DOHH2 (cell line): ENCODE measurements around the gene AMZ2.

Source experiments
- CTCF ChIP-seq: fragments of 200-600 bp; sonication (generic); IDR thresholded peaks from one replicate; pipeline ENCODE4 v1.5.1; 2014; ENCODE audit warnings: antibody characterized with exemption, mild to moderate bottlenecking, low read depth, low read length; ENCODE audit not compliant: poor library complexity, severe bottlenecking
- EZH2phosphoT487 ChIP-seq: fragments of 200-600 bp; sonication (generic); IDR thresholded peaks from 2 replicates; pipeline ENCODE4 v1.6.1; 2017; ENCODE audit warnings: borderline replicate concordance, mild to moderate bottlenecking, antibody characterized with exemption, low read length, moderate library complexity, mixed read lengths

GRCh38 chr17:68246271-68247028 is 1.4 kb upstream of the AMZ2 start:
- TF ChIP-seq CTCF (no peak), EZH2phosphoT487 (no peak)
